Mesenteric fat pad (tissue), 1 donor: ENCODE data around the gene HNRNPL. TPM values are rescaled to one million over a fixed set of nuclear protein-coding genes. Genes with fewer than 3 reads are reported as not detected.
"Not testable (repeated sequence)": the region's sequence is repeated elsewhere in the genome, so short reads cannot be mapped to it uniquely, and the experiment has no call there.

Experiments used
- DNase-seq: peaks from one replicate; pipeline ENCODE4 v3.0.0-alpha.2; 2020; ENCODE audit warnings: low spot score
- total RNA-seq: library from RNA; stranded (reverse); fragmentation: NEBNext Ultra II Directional; extraction: Animal tissue kit (Norgen Biotek cat#: 25700); gene quantifications from one replicate; pipeline ENCODE4 v1.2.1, GENCODE V29; 2021
- donor health status: DM: yes; HTN: yes; CAD: no.

Gene HNRNPL
- total RNA-seq, 1 donor from 2014 or later = 231 TPM

GRCh38 chr19:38830039-38830733, 19.6 kb downstream of the HNRNPL start:
- no peak for DNase-seq

GRCh38 chr19:38829203-38829602, 20.6 kb downstream of the HNRNPL start:
- DNase-seq = not testable (repeated sequence)

DNA sequence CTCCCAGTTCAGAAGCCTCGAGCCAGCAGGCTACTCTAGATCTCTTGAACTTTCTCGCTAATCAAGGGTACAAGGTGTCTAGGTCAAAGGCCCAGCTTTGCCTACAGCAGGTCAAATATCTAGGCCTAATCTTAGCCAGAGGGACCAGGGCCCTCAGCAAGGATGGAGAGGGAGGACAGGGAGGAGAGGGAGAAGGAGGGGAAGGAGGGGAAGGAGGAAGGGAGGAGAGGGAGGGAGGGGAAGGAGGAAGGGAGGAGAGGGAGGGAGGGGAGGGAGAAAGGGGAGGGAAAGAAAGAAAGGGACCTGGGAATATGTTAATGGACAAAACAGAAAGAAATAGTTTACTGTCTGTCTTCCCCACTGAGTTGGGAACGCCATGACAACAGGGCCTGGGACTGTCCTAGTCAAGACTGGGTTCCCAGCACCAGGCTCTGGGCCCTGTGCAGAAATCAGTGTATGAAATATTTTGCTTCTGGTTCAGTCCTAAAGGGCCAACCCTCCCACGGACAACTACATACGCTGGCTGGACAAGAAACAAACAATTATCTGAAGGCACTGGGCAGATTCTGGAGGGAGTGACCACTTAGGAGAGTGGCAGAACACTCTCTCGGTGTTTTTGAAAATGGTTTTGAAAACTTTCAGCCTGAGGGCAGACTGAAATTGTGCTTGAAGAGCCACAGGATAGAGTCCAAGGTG, 22.8 kb downstream of the HNRNPL start:
- no peak for DNase-seq

GRCh38 chr19:38825936-38826335, 23.9 kb downstream of the HNRNPL start:
- not testable (repeated sequence) for DNase-seq

GRCh38 chr19:38821230-38821825, 28.5 kb downstream of the HNRNPL start:
- not testable (repeated sequence) for DNase-seq

DNA sequence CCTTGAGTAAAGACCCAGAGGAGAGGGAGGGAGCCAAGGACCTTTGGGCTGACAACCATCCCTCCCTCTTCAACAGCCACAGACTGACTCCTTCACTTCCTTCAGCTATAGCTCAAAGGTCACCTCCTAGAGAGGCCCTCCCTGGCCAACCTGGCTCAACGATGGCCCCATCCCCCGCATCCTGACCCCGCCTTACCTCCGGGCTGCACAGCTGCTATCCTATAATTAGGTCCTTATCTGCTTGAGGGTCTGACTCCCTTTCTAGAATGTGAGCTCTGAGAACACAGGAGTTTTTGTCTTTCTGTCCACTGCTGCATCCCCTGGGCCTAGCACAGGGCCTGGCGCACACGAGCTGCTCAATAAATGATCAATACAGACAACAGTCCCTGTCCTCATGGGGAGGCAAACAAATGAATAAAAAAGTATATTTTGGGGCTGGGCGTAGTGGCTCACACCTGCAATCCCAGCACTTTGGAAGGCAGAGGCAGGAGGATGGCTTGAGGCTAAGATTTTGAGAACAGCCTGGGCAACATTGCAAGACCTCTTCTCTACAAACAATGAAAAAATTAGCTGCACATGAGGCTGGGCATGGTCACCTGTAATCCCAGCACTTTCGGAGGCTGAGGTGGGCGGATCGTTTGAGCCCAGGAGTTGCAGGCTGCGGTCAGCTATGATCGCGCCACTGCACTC, 30.4 kb downstream of the HNRNPL start:
- no peak for DNase-seq

- DNase-seq = no peak
Observed at GRCh38 chr19:38817081-38817480, 32.7 kb downstream of the HNRNPL start.

GRCh38 chr19:38816131-38816750, 33.5 kb downstream of the HNRNPL start:
- DNase-seq = no peak

- DNase-seq = no peak
Observed at GRCh38 chr19:38815059-38816001, 34.5 kb downstream of the HNRNPL start.

DNA sequence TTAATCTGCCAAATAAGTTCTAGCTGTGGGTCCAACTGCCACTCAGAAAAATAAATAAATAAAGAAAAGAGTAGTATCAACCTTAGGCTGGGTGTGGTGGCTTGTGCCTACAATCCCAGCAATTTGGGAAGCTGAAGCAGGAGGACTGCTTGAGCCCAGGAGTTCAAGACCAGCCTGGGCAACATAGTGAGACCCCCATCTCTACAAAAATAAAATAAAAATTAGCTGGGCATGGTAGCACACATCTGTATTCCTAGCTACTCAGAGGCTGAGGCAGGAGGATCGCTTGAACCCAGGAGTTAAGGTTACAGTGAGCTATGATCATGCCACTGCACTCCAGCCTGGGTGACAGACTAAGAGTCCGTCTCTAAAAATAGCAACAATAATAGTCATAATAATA, 35.9 kb downstream of the HNRNPL start:
- DNase-seq = not testable (repeated sequence)

DNA sequence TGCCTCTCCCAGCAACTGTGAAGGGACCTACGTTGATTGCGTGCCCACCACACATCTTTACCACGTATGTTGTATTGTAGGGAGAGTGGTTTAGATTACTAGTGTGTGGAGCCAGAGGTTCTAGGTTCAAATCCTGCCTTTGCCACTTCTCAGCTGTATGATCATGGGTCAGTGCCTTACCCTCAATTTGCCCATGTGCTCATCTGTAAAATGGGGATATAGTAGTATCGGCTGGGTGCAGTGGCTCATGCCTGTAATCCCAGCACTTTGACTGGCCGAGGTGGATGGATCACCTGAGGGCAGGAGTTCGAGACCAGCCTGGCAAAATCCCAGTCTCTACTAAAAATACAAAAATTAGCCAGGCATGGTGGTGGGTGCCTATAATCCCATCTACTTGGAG, 36.5 kb downstream of the HNRNPL start:
- no peak for DNase-seq

GRCh38 chr19:38812841-38813320, 36.9 kb downstream of the HNRNPL start, which contains the start of gene LGALS4:
LGALS4 (minus strand) TSS chr19:38812945; CDS start chr19:38812886, 59 bp downstream.
- no peak for DNase-seq

- no peak for DNase-seq
Observed at GRCh38 chr19:38812009-38812840, 37.6 kb downstream of the HNRNPL start.

DNA sequence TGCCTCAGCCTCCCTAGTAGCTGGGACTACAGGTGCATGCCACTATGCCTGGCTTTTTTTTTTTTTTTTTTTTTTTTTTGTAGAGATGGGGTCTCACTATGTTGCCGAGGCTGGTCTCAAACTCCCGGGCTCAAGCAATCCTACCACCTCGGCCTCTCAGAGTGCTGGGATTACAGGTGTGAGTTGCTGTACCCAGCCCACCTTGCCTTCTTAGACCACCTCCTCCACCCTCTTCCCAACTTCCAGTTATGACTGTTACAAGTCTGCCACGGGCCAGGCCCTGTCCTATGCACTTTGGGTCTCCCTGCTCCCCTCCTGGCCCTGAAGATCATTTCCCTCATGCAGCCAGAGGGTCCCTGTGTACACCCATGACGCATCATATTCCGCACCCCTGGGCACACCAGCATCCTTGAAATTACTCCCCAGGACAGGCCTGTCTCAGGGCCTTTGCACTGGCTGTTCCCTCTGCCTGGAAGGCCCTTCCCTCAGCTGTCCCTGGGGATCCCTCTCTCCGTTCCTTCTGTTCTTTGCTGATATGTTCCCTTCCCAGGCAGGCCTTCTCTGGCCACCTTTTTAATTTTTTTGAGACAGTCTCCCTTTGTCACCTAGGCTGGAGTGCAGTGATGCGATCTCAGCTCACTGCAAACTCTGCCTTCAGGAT, 40.1 kb downstream of the HNRNPL start:
- DNase-seq = no peak

DNA sequence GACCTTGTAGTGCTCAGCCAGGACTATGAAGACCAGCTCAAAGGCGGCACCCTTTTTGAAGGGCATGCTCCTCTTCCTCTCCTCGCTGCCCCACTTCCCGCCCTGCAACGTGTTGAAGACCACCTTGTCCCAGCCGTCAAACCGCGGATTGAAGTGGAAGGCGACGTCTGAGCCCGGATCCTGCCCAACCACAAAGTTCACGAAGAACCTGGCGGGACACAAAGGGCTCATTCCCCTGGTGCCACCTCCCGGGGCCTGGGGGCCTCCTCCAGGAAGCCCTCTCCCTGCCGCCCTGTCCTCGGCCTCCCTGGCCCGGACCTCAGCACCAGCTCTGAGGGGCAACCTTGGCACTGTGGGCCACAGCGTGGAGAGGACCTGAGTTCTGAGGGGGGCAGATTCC, 41.0 kb downstream of the HNRNPL start:
- no peak for DNase-seq

- not testable (repeated sequence) for DNase-seq
Observed at GRCh38 chr19:38807374-38808098, 42.2 kb downstream of the HNRNPL start.

- DNase-seq = no peak
Observed at GRCh38 chr19:38806371-38806770, 43.4 kb downstream of the HNRNPL start.

GRCh38 chr19:38805180-38805579, 44.6 kb downstream of the HNRNPL start:
- DNase-seq = no peak
